Measurements from ENCODE around the gene CAND1.

The CAND1 gene

GRCh38 chr12:67348683-67349082 is 79.5 kb downstream of the CAND1 start:
- DNase-seq: no peak

DNA sequence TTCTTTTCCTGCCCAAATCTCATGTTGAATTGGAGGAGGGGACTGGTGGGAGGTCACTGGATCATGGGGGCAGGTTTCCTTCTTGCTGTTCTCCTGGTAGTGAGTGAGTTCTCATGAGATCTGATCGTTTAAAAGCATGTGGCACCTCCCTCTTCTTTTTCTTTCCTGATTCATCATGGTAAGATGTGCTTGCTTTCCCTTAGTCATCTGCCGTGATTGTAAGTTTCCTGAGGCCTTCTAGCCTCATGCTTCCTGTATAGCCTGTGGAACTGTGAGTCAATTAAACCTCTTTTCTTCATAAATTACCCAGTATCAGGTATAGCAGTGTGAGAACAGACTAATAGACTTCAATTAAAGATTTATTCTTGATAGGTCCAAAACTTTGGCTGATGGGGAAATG is 83.5 kb downstream of the CAND1 start:
- no peak for DNase-seq

DNA sequence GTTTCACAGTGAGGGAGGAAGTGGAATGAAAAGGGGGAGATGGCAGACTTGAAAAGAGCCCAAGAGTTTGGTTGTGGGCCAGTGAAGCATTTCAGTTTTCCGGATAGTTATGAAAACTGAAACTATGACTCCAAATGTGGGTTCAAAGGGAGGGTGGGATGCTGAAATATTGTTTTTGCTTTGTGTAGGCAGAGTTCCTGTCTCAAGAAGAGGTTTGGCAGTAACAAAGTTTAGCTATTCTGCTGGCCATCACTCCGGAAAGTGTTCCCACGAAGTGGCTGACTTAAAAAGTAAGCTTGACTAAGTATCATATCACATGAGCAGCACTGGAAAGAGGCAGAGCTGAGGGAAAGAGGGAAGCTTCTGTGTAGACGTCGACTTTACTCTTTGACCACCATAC is 85.2 kb downstream of the CAND1 start:
- DNase-seq: no peak

- DNase-seq: no peak
These were observed 85.8 kb downstream of the CAND1 start for GRCh38 chr12:67354966-67355365.

DNA sequence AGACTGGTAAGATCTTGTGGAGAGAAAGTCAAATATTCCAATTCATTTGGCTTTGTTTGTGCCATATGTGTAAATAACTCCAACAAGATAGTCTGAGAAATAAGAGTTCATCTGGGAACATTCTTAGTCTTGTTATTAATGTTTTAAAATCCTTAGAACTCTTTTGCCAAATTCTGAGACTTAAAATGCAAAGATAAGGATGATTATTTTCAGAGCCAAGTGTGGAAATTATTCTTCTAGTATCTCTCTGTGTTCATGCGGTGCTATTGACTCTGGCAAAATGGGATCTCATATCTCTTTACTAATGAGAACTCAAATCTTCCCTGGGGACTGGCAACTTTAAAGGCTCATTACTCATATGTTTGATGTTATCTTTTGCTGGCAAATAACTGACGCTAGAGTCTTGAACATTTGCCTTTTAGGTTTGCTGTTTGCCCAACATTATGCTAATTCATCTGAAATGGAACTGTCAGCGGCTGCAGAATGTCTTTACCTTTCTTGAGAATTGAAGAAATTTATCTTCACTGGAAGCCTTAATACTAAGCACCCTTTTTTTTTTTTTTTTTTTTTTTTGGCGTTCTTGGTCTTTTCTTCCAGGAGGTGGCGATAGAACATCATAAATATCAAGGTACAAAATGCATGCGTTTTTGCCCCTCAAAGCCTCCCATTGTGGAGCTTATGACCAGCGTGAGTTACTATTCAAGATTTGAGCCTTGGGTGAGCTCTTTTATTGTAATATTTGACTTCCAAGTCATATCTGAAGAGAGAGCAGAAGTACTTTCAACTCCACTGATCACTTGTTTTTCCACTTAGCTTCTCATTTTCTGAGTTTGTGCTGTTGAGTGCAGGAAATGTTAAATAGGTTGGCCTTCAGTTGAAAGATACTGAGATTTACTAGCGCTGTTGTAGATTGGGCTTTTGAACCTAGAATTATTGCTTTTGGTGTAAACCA is 86.5 kb downstream of the CAND1 start:
- peak; percentile 52 for DNase-seq

DNA sequence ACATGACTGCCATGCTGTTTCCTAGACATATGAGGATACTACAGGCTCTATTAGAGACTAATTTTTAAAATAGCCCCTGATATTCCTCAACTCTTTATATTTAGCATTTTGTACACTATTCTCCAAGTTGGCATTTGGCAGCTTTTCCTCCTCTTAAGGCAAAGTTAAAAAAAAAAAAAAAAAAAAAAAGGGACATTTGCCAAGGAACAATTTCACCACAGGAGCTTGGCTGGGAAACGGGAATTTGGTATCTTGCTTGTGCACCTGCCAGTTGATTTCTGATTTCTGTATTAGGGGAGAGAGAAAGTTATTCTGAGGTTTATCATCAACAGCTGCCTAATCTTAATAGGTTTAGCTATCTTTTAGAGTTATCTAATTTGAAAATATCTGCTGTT is 87.2 kb downstream of the CAND1 start:
- peak; percentile 16 for DNase-seq

- no peak for DNase-seq
These were observed 88.4 kb downstream of the CAND1 start for GRCh38 chr12:67357376-67358125.

DNA sequence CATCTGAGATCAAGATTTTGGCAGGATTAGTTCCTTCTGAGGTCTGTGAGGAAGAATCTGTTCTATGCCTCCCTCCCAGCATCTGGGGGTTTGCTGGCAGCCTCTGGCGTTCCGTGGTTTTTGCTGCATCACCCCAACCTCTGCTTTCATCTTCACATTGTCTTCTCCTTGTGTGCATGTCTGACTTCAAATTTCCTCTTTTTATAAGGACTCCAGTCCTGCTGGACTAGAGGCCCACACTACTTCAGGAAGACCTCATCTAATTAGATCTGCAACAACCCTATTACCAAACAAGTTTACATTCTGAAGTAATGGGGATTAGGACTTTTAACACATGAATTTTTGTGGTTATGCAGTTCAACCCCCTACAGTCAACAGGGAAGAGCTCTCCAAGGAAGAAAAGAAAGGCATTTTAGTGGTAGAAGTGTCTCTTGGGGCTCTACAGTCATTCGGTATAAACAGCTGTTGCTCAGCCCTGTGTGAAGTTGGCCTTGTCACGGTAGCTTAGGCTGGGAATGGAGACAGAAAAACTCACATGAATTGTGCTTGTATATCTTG is 89.7 kb downstream of the CAND1 start:
- DNase-seq: no peak

DNA sequence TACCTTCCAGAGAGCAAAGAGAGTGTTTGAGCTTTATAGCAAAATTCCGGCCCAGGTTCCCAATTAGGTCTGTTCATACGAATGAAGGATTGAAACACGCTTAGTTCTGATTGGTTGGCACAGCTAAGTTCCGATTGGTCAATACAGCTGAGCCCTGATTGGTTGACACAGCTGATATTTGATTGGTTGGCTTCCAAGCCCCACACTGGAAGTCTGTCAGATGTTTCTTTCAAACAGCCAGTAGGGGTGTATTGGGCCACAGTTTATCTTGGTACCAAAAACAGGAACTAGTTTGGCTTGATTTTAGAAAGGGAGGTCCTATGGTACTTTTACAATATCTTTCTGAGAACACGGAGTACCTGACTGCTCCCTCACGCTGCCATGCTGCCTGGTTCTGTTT is 93.4 kb downstream of the CAND1 start:
- DNase-seq: no peak

DNA sequence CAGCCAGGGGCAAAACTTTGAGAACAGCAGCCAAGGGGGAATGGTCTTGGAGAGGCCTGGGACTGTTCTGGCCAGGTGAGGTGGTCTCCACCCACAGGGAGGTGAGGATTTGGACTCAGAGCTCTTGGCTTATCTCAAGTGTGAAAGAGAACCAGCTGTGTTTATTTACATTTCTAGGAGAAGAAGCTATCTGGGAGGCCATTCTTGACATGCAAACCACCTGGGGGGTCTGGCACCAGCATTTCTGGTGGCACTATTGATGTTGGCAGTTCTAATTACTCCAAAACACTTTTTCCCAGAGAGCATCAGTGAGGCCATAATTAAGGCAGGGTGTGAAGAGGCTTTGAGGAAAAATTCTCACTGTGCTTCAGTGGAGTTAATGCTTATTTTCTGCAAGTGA is 95.1 kb downstream of the CAND1 start:
- DNase-seq: no peak

GRCh38 chr12:67365131-67365530 is 96.0 kb downstream of the CAND1 start:
- no peak for DNase-seq

DNA sequence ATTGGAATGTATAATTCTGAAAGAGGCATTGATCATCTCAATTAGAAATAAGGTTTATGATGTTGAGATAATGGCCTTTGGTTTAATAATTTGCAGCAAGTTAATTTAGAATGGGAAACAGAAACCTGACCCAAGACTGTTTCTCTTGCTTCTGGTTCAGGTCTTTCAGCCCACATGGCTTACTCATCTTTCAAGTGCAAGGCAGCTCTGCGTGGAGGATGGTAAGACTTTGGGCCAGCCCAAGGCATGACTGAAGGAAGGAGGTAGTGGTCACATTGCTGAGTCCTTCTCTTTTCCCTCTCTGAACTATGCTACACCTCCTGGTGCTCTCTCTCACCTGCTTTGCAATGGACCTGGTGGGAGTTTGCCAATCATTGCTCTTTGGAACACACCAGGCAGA is 98.7 kb downstream of the CAND1 start:
- DNase-seq: no peak
